Hepatocyte (in vitro differentiated cells): Measurements from ENCODE around the gene LIPC.

Experiments
- EZH2 ChIP-seq: fragments of 200-600 bp; sonication (generic); IDR thresholded peaks from 2 replicates; pipeline ENCODE4 v1.6.1; 2016; ENCODE audit warnings: antibody characterized with exemption, mild to moderate bottlenecking, borderline replicate concordance
- EZH2phosphoT487 ChIP-seq: fragments of 200-600 bp; sonication (generic); IDR thresholded peaks from one replicate; pipeline ENCODE4 v1.6.1; 2018; ENCODE audit warnings: antibody characterized with exemption, mild to moderate bottlenecking, low read depth, moderate library complexity; ENCODE audit not compliant: unreplicated experiment, severe bottlenecking
- TF ChIP-seq, protein P1 (sequence below): fragments of 200-600 bp; sonication (generic); IDR thresholded peaks from 2 replicates; pipeline ENCODE4 v1.5.1; 2016; ENCODE audit warnings: antibody characterized with exemption, mild to moderate bottlenecking; ENCODE audit not compliant: poor library complexity

DNA sequence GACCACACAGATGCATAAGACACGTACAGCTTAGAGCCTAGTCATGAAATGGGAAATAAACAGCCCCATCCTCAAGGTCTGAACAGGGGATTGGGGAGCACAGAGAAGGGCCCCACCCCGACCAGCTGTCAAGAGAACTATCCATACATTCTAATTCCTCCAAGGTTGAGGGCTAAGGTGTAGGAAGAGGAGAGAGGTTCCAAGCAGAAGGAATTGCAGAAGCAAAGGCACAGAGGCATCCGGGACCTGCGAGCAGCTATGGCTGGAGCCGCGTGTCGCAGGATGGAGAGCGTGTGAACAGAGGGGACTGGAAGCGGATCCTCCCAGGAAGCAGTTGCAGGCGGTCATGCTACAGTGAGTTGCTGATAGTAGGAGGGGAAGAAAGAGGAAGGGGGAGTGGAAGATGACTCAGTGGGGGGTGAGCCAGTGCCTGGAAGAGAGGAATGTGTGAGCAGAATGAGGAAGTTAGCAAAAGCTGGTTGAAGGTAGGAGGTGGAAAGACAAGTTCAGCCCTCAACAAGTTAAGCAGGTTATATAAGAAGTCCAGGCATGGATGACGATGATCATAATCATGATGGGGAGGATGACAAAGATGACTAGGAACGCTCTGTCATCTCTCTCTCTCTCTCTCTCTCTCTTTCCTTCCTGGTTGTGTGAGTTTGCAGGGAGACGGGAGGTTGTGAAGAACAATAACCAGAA, 89.7 kb downstream of the LIPC start:
- no peak for TF ChIP-seq EZH2
- TF ChIP-seq, protein P1, sequence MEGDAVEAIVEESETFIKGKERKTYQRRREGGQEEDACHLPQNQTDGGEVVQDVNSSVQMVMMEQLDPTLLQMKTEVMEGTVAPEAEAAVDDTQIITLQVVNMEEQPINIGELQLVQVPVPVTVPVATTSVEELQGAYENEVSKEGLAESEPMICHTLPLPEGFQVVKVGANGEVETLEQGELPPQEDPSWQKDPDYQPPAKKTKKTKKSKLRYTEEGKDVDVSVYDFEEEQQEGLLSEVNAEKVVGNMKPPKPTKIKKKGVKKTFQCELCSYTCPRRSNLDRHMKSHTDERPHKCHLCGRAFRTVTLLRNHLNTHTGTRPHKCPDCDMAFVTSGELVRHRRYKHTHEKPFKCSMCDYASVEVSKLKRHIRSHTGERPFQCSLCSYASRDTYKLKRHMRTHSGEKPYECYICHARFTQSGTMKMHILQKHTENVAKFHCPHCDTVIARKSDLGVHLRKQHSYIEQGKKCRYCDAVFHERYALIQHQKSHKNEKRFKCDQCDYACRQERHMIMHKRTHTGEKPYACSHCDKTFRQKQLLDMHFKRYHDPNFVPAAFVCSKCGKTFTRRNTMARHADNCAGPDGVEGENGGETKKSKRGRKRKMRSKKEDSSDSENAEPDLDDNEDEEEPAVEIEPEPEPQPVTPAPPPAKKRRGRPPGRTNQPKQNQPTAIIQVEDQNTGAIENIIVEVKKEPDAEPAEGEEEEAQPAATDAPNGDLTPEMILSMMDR = no peak
- TF ChIP-seq EZH2phosphoT487 = no peak
